Endometrial microvascular endothelial cells (primary cell): ENCODE results near the gene AANAT. TPM values are rescaled to one million over a fixed set of nuclear protein-coding genes. Genes with fewer than 3 reads are reported as not detected.

Experiments used
- in situ Hi-C: cut with HindIII; loops from 2 replicates; pipeline ENCODE4 v1.10.0; 2017; ENCODE audit warnings: low sequenced_read_pairs, low pct_unique_long_range_greater_than_20kb; ENCODE audit errors: inconsistent ontology term
- total RNA-seq: library from RNA; depleted of rRNA; stranded (reverse); fragments of >200 nt; gene quantifications from one replicate; pipeline ENCODE4 v1.2.3, GENCODE V29; 2015; ENCODE audit errors: inconsistent ontology term

Gene AANAT
- total RNA-seq, result not detected

DNA sequence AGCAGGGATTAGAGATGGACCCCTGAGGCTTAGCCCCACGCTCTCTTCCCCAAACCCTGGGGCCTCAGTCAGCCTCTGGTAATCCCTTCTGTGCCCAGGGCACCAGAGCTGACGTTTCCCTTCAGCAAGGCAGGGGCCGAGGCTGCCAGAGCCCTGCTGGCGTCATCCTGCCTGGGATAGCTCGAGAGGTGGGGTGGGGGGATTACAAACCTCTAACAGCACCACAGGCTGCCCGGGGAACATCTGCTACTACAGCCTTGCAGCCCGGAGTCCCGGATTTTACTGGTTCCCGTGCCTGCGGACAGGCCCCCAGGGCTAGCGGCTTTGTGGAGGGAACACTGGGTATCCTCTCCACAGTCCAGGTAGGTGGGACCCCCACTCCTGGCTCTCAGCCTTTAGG is at the start of gene AANAT:
AANAT (plus strand) TSS at position 238 of the 400 bp plus-strand sequence. CDS start 1,144 bp downstream, outside the sequence.
- in situ Hi-C loops, result no loop called here

DNA sequence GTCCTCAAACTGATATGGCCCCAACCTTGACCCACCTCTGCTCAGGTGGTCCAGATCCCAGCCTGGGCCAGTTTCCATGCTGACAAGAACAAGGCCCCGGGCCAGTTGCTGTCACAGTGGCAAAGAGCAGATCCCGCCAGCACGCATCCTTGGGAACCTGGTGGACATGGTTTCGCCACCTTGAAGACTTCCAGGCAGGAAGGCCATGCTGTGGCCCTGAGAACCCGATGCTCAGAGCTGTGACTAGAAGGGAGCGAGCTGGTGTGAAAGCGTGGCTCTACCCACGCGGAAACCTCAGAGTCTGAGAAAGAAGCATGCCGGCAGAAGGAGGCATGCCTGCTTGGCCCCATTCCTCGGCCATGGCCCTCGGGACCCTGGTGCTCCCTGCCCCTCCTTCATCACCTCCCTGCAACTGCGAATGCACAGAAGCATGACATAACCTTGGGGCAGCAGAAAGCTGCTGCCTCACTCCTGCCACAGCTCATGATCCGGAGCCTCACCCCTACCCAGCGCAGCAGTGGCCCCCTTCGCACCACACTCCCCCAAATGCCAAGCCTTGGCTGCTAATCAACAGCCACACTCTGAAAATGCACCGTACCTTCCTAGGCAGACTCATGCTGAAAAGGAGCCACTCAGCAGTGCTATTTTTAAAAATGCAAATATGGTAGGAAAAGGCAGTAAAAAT is 47.7 kb upstream of the AANAT start:
- in situ Hi-C loops, result no loop called here

GRCh38 chr17:76420356-76421043 is 46.9 kb upstream of the AANAT start:
- in situ Hi-C loops, result no loop called here

- in situ Hi-C loops, result no loop called here
Observed at GRCh38 chr17:76421044-76421407, 46.4 kb upstream of the AANAT start.

- in situ Hi-C loops, result no loop called here
Observed at GRCh38 chr17:76422406-76422805, 45.0 kb upstream of the AANAT start.

- in situ Hi-C loops, result no loop called here
Observed at GRCh38 chr17:76422860-76423259, 44.5 kb upstream of the AANAT start.

DNA sequence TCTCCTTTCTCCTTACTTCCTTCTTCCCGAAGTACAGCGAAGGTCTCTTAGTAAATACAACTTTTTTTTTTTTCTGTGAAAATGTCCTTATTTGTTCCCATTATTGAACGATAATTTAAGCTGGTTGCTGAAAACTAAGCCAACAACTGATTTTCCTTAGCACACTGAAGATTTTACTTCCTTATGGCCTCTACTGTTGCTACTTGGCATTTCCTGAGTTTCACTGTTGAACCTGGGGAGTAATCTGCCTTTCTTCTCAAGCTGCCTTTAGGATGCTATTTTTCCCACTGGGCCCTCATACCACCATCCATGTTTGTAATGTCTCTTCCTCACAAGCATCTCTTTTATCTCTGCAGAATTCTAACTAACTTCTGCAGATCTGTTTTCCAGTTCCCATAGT is 40.5 kb upstream of the AANAT start:
- in situ Hi-C loops, result no loop called here

DNA sequence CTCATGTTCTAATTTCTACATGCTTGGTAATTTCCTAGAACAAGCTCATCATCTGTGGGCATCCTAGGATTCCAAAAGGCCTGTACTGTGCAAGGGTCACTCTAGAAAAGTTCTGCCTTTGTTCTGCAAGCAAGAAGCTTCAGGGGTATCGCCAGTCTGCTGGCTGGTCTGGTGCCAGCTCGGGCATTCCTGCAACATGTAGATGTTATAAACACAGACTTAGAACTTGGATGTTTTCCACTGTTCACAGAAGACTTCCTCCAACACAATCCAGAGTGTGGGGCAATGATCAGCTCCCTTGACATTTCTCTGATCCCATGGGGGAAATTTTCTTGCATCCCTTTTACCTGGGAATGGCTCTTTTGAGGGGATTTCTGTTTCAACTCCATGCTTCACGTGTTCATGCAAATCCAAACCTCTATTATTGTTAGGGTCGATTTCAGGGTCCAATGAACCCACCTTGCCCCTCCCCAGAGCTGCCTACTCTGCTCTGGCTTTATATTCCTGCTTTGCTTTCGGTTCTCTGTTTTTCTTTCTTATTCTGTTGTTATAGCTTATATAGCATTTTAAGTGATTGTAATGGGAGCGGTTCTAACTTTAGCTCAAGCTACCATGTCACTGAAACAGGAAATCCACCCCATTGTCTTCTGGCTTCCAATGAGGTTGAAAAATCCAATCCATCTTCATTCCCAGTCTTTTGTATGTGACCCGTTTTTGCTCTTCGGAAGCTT is 39.7 kb upstream of the AANAT start:
- in situ Hi-C loops, result no loop called here

DNA sequence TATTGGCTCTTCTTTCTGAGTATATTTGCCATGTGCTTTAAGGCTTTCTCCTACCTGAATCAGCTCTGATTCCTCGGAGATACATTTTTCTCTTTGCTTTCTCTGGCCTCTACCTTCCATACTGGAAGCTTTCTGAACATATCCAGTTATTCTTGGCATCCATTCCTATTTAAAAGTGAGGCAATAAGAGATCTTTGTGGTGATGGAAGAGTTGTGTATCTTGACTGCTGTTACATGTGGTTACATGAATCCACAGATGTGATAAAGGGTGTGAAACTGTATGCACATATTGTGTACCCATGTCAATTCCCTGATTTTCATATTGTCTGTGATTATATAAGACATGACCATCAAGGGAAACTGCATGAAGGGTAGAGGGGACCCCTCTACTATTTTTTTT is 38.9 kb upstream of the AANAT start:
- in situ Hi-C loops, result no loop called here

DNA sequence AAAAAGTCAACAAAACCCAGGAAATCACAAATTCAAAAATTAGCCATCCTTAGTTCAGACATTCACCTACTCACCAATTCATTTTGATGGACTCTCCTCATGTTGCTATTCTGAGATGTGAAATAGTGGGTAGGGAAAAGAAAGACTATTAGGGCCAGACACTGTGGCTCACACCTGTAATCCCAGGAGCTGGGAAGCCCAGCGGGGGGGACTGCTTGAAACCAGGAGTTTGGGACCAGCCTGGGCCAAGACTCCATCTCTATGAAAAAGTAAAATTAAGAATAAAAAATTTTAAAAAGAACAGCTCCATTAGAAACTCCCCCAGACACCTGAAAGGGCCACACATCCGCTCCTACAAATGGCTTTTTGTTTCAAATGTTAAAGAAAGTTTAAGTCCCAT is 35.9 kb upstream of the AANAT start:
- in situ Hi-C loops, result no loop called here

DNA sequence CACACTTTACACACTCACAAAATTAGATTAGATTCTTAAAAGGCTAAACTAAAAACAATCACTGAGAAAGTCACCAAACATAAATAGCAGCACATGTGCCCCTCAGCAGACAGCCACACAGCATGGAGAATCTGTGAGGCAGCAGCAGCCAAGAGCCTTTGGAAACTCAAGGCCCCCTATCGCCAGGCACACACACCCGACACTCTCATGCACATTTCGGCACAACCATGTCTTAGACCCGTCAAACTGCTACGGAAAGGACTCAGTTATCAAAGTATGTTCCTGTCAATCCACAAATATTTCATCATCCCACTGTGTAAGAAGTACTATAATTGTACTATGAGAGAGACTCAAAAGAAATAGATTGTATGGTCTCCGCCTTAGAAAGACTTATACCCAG is 35.4 kb upstream of the AANAT start:
- in situ Hi-C loops, result no loop called here

- in situ Hi-C loops, result no loop called here
Observed at GRCh38 chr17:76432712-76433336, 34.6 kb upstream of the AANAT start.

DNA sequence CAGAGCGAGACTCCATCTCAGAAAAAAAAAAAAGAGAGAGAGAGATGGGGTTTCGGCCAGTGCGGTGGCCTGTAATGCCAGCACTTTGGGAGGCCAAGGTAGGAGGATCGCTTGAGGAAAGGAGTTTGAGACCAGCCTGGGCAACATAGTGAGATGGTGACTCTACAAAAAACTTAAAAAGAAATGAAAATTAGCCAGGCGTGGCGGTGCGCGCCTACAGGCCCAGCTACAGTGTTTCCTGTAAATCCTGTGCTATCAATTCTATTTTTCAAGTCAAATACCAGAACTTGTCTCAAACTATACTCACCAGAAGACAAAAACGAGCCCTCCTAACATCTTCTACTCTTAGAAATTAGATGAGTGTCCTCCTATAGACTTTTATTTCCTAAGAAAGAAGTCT is 33.7 kb upstream of the AANAT start:
- in situ Hi-C loops, result no loop called here

GRCh38 chr17:76434870-76435269 is 32.5 kb upstream of the AANAT start:
- in situ Hi-C loops, result no loop called here

- in situ Hi-C loops, result no loop called here
Observed at GRCh38 chr17:76435751-76436150, 31.7 kb upstream of the AANAT start.

- in situ Hi-C loops, result no loop called here
Observed at GRCh38 chr17:76437467-76438402, 29.7 kb upstream of the AANAT start.

DNA sequence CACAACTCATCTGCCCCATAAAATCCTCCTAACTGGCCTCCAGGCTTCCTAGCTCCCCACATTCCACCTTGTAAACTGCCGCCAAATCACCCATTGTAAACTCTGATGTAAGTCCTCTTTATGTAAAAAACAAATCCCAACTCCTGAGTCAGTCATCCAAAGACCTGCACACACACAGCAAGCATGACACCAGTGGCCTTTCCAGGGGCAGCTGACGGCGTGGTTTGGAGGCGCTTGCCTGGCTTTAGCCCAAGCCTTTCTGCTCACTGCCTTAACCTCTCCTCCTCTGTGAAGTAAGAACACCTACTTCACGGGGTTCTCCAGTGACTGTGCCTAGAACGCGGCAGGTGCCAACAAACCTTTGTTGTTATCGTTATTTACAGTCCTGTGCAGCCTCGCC is 28.5 kb upstream of the AANAT start:
- in situ Hi-C loops, result no loop called here

- in situ Hi-C loops, result no loop called here
Observed at GRCh38 chr17:76439314-76439928, 28.0 kb upstream of the AANAT start.
